ENCODE results near the gene SPDEF.

The SPDEF gene

GRCh38 chr6:34535199-34535598 is 20.9 kb downstream of the SPDEF start:
- TF ChIP-seq CTCF (conservative IDR thresholded peaks at IDR 0.05; ENCODE audit: low read depth, low read length): no peak
- no peak overlapping the region for H3K4me3 ChIP-seq (ENCODE audit: low read length)
- no peak for DNase-seq (ENCODE audit: low read depth)

DNA sequence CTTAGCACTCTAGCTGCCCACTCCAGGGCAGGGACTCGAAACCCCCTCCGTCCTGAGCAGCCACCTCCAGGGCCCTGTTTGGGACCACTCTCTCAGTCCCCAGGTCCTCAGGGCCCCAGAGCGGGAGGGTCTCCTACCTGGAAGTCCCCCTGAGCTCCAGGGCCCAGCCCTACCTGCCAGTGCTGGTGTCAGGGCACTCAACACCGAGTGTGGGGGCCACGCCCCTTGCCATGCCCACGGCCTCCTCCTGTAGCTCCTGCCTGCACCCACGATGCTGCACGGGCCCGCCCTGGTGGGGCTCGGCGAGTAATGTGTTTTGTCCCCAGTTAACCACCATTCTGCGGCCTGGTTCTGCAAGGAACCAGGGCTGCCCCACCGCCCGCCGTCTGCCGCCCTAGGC is 21.5 kb downstream of the SPDEF start:
- no peak for DNase-seq (ENCODE audit: low read depth)
- no peak overlapping the region for H3K4me3 ChIP-seq (ENCODE audit: low read length)
- no peak for TF ChIP-seq CTCF (conservative IDR thresholded peaks at IDR 0.05; ENCODE audit: low read depth, low read length)

GRCh38 chr6:34534146-34534545 is 22.0 kb downstream of the SPDEF start:
- TF ChIP-seq CTCF (conservative IDR thresholded peaks at IDR 0.05; ENCODE audit: low read depth, low read length): no peak
- DNase-seq (ENCODE audit: low read depth): no peak
- no peak overlapping the region for H3K4me3 ChIP-seq (ENCODE audit: low read length)

DNA sequence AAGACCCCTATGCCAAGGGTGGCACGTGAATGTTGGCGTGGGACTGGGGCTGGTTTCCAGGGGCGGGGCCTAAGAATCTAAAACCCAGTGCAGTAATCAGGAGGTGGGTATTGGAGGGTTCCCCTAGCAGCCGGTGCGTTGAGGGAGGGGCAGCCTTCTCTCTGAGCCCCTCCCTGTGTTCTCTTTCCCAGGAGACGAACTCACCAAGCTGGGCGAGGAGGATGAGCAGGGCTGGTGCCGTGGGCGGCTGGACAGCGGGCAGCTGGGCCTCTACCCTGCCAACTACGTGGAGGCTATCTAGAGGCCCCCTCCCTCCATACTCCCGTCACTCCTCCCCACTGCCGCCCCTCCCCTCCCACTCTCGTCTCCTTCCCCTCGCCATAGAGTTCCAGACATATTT is 23.9 kb downstream of the SPDEF start:
- peak overlapping the region; percentile 27 for H3K4me3 ChIP-seq (ENCODE audit: low read length)
- TF ChIP-seq CTCF (conservative IDR thresholded peaks at IDR 0.05; ENCODE audit: low read depth, low read length): no peak

GRCh38 chr6:34531580-34532201 is 24.4 kb downstream of the SPDEF start:
- no peak for TF ChIP-seq CTCF (conservative IDR thresholded peaks at IDR 0.05; ENCODE audit: low read depth, low read length)
- H3K4me3 ChIP-seq (ENCODE audit: low read length): peak overlapping the region; percentile 27
- DNase-seq (ENCODE audit: low read depth): peak; percentile 41

More for the DNA sequence above, 23.9 kb downstream of the SPDEF start:
- no peak for DNase-seq (ENCODE audit: low read depth)

GRCh38 chr6:34530753-34531365 is 25.3 kb downstream of the SPDEF start:
- DNase-seq (ENCODE audit: low read depth): no peak
- no peak overlapping the region for H3K4me3 ChIP-seq (ENCODE audit: low read length)
- TF ChIP-seq CTCF (conservative IDR thresholded peaks at IDR 0.05; ENCODE audit: low read depth, low read length): no peak

GRCh38 chr6:34529665-34530327 is 26.3 kb downstream of the SPDEF start:
- peak; percentile 43 for DNase-seq (ENCODE audit: low read depth)
- no peak for TF ChIP-seq CTCF (conservative IDR thresholded peaks at IDR 0.05; ENCODE audit: low read depth, low read length)

More at GRCh38 chr6:34529665-34530327, 26.3 kb downstream of the SPDEF start:
- no peak overlapping the region for H3K4me3 ChIP-seq (ENCODE audit: low read length)

Measured in retinal pigment epithelial cell (primary cell).